Right lobe of liver (tissue), 4 donors: ENCODE data around the gene SLC31A1.

Source experiments
- CTCF ChIP-seq, 4 donors: fragments of 200-600 bp in 3 of 4; fragments of 450-650 bp in 1 of 4; IDR thresholded peaks; one replicate each; pipeline versions ENCODE4 v1.5.1 to v1.8.0; 2016 to 2022; ENCODE audit warnings: antibody characterized with exemption in 4 of 4, mild to moderate bottlenecking in 2 of 4
- POLR2A ChIP-seq: fragments of 450-650 bp; IDR thresholded peaks from one replicate; pipeline ENCODE4 v1.6.1; 2017; ENCODE audit warnings: antibody characterized with exemption, mild to moderate bottlenecking
- donor health status: DM: no; HTN: no; CAD: no.
- donor health status: DM: no; HTN: no; CAD: no.
- donor health status: DM: no; HTN: yes; CAD: no.

GRCh38 chr9:113244556-113244955, 23.2 kb downstream of the SLC31A1 start:
- TF ChIP-seq CTCF (IDR thresholded peaks at IDR 0.05) (no peak), POLR2A (no peak)
